ENCODE data around the gene FBXO15. TPM values are rescaled to one million over a fixed set of nuclear protein-coding genes. Genes with fewer than 3 reads are reported as not detected.

FBXO15 gene
- total and polyA plus RNA-seq, 2 of the 13 experiments (the other 11 are each of a cell fraction or from before 2014, with no cell fraction given): 0.09 to 0.12 TPM

DNA sequence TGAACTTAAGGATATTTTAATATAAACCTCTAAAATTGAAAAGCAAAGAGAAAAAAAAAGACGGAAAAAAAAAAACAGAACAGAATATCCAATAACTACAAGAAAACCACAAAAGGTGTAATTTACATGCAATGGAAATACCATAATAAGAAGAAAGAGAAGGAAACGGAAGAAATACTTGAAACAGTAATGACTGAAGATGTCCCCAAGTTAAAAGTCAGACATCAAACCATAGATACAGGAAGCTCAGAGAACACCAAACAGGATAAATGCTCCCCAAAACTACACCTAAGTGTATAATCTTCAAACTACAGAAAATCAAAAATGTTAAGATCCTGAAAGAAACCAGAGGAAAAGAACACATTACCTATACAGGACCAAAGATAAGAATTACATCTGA, 39.2 kb downstream of the FBXO15 start:
- ChIA-PET CTCF (ENCODE audit: low intra/inter-chr PET ratio, low total read pairs) (no interaction called here), POLR2A (no interaction called here)
- in situ Hi-C loops (cut with HindIII; ENCODE audit: extremely low pct_ligation_motif_present, low pct_unique_long_range_greater_than_20kb): no loop called here
- no peaks in the 10 kb centered on the region for H3K79me2 ChIP-seq (ENCODE audit: insufficient read depth, low read length)
- peaks cover 10% of the 10 kb centered on the region for H3K9me3 ChIP-seq (ENCODE audit: low read length)
- no peak for DNase-seq (ENCODE audit: low spot score)
- intact Hi-C loops (cut with micrococcal nuclease; ENCODE audit: unreplicated experiment): no loop called here
- no peak overlapping the region for H3K27ac ChIP-seq (ENCODE audit: extremely low read length, insufficient read depth, low read length)
- no peaks in the 10 kb centered on the region for H3K27me3 ChIP-seq (ENCODE audit: control insufficient read depth in 1 of 2, insufficient read depth in 2 of 2, low read length in 2 of 2)
- no peaks in the 10 kb centered on the region for H4K20me1 ChIP-seq (ENCODE audit: insufficient read depth, low read length)
- no peak for ATAC-seq
- FAIRE-seq: no peak
- H2AFZ ChIP-seq (ENCODE audit: low read length): no peak overlapping the region
- TF ChIP-seq TGIF2 (CRISPR knock-in tag; IDR thresholded peaks at IDR 0.05) (no peak), KDM5A (IDR thresholded peaks at IDR 0.05; ENCODE audit: borderline replicate concordance, low read length) (no peak)
- TF ChIP-seq, protein P1, sequence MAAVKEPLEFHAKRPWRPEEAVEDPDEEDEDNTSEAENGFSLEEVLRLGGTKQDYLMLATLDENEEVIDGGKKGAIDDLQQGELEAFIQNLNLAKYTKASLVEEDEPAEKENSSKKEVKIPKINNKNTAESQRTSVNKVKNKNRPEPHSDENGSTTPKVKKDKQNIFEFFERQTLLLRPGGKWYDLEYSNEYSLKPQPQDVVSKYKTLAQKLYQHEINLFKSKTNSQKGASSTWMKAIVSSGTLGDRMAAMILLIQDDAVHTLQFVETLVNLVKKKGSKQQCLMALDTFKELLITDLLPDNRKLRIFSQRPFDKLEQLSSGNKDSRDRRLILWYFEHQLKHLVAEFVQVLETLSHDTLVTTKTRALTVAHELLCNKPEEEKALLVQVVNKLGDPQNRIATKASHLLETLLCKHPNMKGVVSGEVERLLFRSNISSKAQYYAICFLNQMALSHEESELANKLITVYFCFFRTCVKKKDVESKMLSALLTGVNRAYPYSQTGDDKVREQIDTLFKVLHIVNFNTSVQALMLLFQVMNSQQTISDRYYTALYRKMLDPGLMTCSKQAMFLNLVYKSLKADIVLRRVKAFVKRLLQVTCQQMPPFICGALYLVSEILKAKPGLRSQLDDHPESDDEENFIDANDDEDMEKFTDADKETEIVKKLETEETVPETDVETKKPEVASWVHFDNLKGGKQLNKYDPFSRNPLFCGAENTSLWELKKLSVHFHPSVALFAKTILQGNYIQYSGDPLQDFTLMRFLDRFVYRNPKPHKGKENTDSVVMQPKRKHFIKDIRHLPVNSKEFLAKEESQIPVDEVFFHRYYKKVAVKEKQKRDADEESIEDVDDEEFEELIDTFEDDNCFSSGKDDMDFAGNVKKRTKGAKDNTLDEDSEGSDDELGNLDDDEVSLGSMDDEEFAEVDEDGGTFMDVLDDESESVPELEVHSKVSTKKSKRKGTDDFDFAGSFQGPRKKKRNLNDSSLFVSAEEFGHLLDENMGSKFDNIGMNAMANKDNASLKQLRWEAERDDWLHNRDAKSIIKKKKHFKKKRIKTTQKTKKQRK (IDR thresholded peaks at IDR 0.05; ENCODE audit: low read length): no peak
- TF ChIP-seq, protein P2, sequence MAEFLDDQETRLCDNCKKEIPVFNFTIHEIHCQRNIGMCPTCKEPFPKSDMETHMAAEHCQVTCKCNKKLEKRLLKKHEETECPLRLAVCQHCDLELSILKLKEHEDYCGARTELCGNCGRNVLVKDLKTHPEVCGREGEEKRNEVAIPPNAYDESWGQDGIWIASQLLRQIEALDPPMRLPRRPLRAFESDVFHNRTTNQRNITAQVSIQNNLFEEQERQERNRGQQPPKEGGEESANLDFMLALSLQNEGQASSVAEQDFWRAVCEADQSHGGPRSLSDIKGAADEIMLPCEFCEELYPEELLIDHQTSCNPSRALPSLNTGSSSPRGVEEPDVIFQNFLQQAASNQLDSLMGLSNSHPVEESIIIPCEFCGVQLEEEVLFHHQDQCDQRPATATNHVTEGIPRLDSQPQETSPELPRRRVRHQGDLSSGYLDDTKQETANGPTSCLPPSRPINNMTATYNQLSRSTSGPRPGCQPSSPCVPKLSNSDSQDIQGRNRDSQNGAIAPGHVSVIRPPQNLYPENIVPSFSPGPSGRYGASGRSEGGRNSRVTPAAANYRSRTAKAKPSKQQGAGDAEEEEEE (CRISPR knock-in tag; IDR thresholded peaks at IDR 0.05; ENCODE audit: borderline replicate concordance): no peak
- no peaks in the 10 kb centered on the region for H3K4me1 ChIP-seq (ENCODE audit: insufficient read depth, low read length)
- WGBS (ENCODE audit: low lambda C conversion rate): 3% methylated on average over 2 of the region's 2 CpGs
- BruUV-seq (replicated peaks): no TSS peak
- H3K9ac ChIP-seq (ENCODE audit: insufficient read depth, low read depth, low read length): no peak overlapping the region
- no peak overlapping the region for H3K4me2 ChIP-seq (ENCODE audit: low read depth, low read length)
- H3K36me3 ChIP-seq (replicated peaks in 1 of 2; ENCODE audit: control insufficient read depth in 1 of 2, insufficient read depth in 2 of 2, low read length in 2 of 2): no peaks in the 10 kb centered on the region
- no peak overlapping the region for H3K4me3 ChIP-seq (replicated peaks in 1 of 3; ENCODE audit: insufficient read depth in 1 of 3, low read depth in 2 of 3, low read length in 3 of 3)
